Loucy (cell line): ENCODE results near the gene EML3.
A peak's percentile ranks its signal among the peaks of the same experiment; 100 is the strongest.
"Not testable (repeated sequence)": the region's sequence is repeated elsewhere in the genome, so short reads cannot be mapped to it uniquely, and the experiment has no call there.

Experiments used
- H2AFZ ChIP-seq: fragments of 200-600 bp; sonication (generic); 2 replicates; pipeline ENCODE4 v1.6.0; 2016; ENCODE audit warnings: antibody characterized with exemption, mild to moderate bottlenecking, low read length, moderate library complexity
- H3F3A ChIP-seq: fragments of 200-600 bp; 2 replicates; pipeline ENCODE4 v1.6.0; 2016; ENCODE audit warnings: antibody characterized with exemption, low read depth, mild to moderate bottlenecking
- H3K27me3 ChIP-seq: fragments of 200-600 bp; sonication (generic); 2 replicates; pipeline ENCODE4 v1.6.1; 2014; ENCODE audit warnings: low read length, mild to moderate bottlenecking; ENCODE audit not compliant: insufficient read depth, poor library complexity, severe bottlenecking
- H3K36me3 ChIP-seq: fragments of 200-600 bp; sonication (generic); 2 replicates; pipeline ENCODE4 v1.6.1; 2016; ENCODE audit warnings: low read length; ENCODE audit not compliant: insufficient read depth
- H3K4me1 ChIP-seq: fragments of 200-600 bp; sonication (generic); 2 replicates; pipeline ENCODE4 v1.5.1; 2014; ENCODE audit warnings: low read length, mild to moderate bottlenecking; ENCODE audit not compliant: insufficient read depth, poor library complexity, severe bottlenecking
- H3K4me2 ChIP-seq: fragments of 200-600 bp; sonication (generic); 2 replicates; pipeline ENCODE4 v1.6.0; 2014; ENCODE audit warnings: antibody characterized with exemption, low read length, low read depth, mild to moderate bottlenecking; ENCODE audit not compliant: poor library complexity, severe bottlenecking
- H3K4me3 ChIP-seq: fragments of 200-600 bp; sonication (generic); 2 replicates; pipeline ENCODE4 v1.5.1; 2014; ENCODE audit warnings: low read length, mild to moderate bottlenecking, mixed read lengths; ENCODE audit not compliant: poor library complexity, severe bottlenecking
- H3K79me2 ChIP-seq: fragments of 200-600 bp; sonication (generic); 2 replicates; pipeline ENCODE4 v1.6.1; 2014; ENCODE audit warnings: low read length; ENCODE audit not compliant: insufficient read depth
- H3K9ac ChIP-seq: fragments of 200-600 bp; sonication (generic); 2 replicates; pipeline ENCODE4 v1.6.0; 2014; ENCODE audit warnings: mild to moderate bottlenecking, low read depth, low read length, moderate library complexity; ENCODE audit not compliant: poor library complexity, severe bottlenecking
- H3K9me2 ChIP-seq: fragments of 200-600 bp; sonication (generic); replicated peaks from 2 replicates; pipeline ENCODE4 v1.6.1; 2016; ENCODE audit warnings: low read depth, low read length, mixed read lengths
- H3K9me3 ChIP-seq: fragments of 200-600 bp; sonication (generic); 2 replicates; pipeline ENCODE4 v1.6.1; 2014; ENCODE audit warnings: mild to moderate bottlenecking, antibody characterized with exemption, low read length, low read depth; ENCODE audit not compliant: insufficient read depth
- H4K20me1 ChIP-seq: fragments of 200-600 bp; sonication (generic); 2 replicates; pipeline ENCODE4 v1.6.0; 2014; ENCODE audit warnings: antibody characterized with exemption, low read length, mild to moderate bottlenecking; ENCODE audit not compliant: insufficient read depth, poor library complexity, severe bottlenecking
- CTCF ChIP-seq: fragments of 200-600 bp; sonication (generic); conservative IDR thresholded peaks from 2 replicates; pipeline ENCODE4 v1.5.1; 2014; ENCODE audit warnings: mild to moderate bottlenecking, antibody characterized with exemption, low read length
- EZH2phosphoT487 ChIP-seq: fragments of 200-600 bp; IDR thresholded peaks from 2 replicates; pipeline ENCODE4 v1.6.1; 2018; ENCODE audit warnings: antibody characterized with exemption, mild to moderate bottlenecking, moderate library complexity, borderline replicate concordance

The EML3 gene

GRCh38 chr11:62622476-62623089 is 10.0 kb upstream of the EML3 start:
- Histone ChIP-seq H2AFZ (peak overlapping the region; percentile 25; the same call in 1 of the 2 replicates), H3K36me3 (peaks cover 24% of the 10 kb centered on the region; the same call in 1 of the 2 replicates)

GRCh38 chr11:62621567-62622470 is 9.2 kb upstream of the EML3 start, which contains the start of gene B3GAT3:
Gene B3GAT3 (minus strand): TSS chr11:62621986. CDS start chr11:62621947, 39 bp downstream.
- Histone ChIP-seq H3K4me3 (peak within 1 kb of the TSS; percentile 83), H3K9ac (peak within 1 kb of the TSS; percentile 88), H2AFZ (peak within 1 kb of the TSS; percentile 52; the same call in 1 of the 2 replicates), H3K79me2 (peaks cover 21% of the 10 kb centered on the region), H3K9me3 (no peaks in the 10 kb centered on the region), H4K20me1 (no peaks in the 10 kb centered on the region), H3K9me2 (no peaks in the 10 kb centered on the region), H3K4me1 (peaks cover 12% of the 10 kb centered on the region), H3F3A (peaks cover 15% of the 10 kb centered on the region), H3K27me3 (no peaks in the 10 kb centered on the region), H3K4me2 (peak within 1 kb of the TSS; percentile 89), H3K36me3 (peaks cover 20% of the 10 kb centered on the region; the same call in 1 of the 2 replicates)
- no peak for TF ChIP-seq CTCF
- no peak for TF ChIP-seq EZH2phosphoT487

More at GRCh38 chr11:62622476-62623089, 10.0 kb upstream of the EML3 start:
- Histone ChIP-seq H3K9ac (peak overlapping the region; percentile 88), H3K4me2 (peak overlapping the region; percentile 89), H3K4me1 (peaks cover 12% of the 10 kb centered on the region), H3K27me3 (no peaks in the 10 kb centered on the region), H3K4me3 (peak overlapping the region; percentile 83), H3F3A (peaks cover 15% of the 10 kb centered on the region), H3K9me3 (no peaks in the 10 kb centered on the region), H4K20me1 (no peaks in the 10 kb centered on the region), H3K9me2 (no peaks in the 10 kb centered on the region), H3K79me2 (peaks cover 21% of the 10 kb centered on the region)
- no peak for TF ChIP-seq EZH2phosphoT487

GRCh38 chr11:62621027-62621566 is 8.5 kb upstream of the EML3 start:
- Histone ChIP-seq H4K20me1 (no peaks in the 10 kb centered on the region), H3F3A (peaks cover 15% of the 10 kb centered on the region), H3K27me3 (no peaks in the 10 kb centered on the region), H2AFZ (peak overlapping the region; percentile 52; the same call in 1 of the 2 replicates), H3K9ac (peak overlapping the region; percentile 88), H3K79me2 (peaks cover 21% of the 10 kb centered on the region), H3K9me2 (no peaks in the 10 kb centered on the region), H3K4me3 (peak overlapping the region; percentile 83), H3K4me2 (peak overlapping the region; percentile 89), H3K4me1 (peaks cover 12% of the 10 kb centered on the region), H3K9me3 (no peaks in the 10 kb centered on the region), H3K36me3 (peaks cover 13% of the 10 kb centered on the region; the same call in 1 of the 2 replicates)
- TF ChIP-seq EZH2phosphoT487 (no peak), CTCF (no peak)

GRCh38 chr11:62616957-62617356 is 4.4 kb upstream of the EML3 start:
- H3K9ac ChIP-seq, H3K4me3 ChIP-seq, H3K27me3 ChIP-seq, H2AFZ ChIP-seq, H3K4me2 ChIP-seq, H3F3A ChIP-seq, H3K36me3 ChIP-seq, H4K20me1 ChIP-seq, H3K9me3 ChIP-seq, H3K9me2 ChIP-seq: not testable (repeated sequence)
- peaks cover 21% of the 10 kb centered on the region for H3K79me2 ChIP-seq
- H3K4me1 ChIP-seq: peaks cover 12% of the 10 kb centered on the region
